ENCODE data around the gene INSIG2. TPM values are rescaled to one million over a fixed set of nuclear protein-coding genes. Genes with fewer than 3 reads are reported as not detected.

INSIG2 gene
- total RNA-seq, 1 experiment from 2014 or later = 8.7 TPM

DNA sequence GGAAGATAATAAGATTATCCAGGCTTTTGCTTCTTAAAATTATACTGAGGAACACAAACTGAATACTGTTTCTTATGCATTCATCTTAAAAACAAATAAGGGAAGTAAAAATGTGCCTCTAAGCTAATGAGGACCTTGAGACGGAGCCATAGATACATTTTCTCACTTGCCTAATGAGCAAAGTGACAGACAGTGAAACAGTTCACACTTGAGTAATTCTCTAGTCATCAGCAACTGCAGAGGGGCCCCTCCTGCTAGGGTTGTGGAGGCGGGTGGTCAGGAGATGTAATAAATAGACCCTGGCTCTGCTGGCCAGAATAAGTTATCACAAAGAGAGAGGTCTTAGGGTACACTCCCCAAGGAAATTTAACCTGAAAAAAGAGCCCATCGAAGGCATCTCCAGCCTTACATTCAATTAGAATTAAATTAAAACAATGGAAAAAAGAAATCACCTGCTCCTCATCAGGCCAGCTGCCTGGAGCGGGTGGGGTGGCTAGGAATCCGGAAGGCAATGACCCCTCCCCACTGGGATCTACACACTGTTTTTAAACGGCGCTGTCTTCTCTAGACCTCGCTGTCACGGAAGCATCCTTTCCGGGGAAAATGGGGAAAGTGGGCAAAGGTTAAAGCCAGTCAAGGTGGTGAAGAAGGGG, 32.6 kb upstream of the INSIG2 start:
- Histone ChIP-seq H2AK5ac (ENCODE audit: insufficient read length, low read length) (no peak overlapping the region), H3K27ac (ENCODE audit: insufficient read length, low read depth, low read length) (no peak overlapping the region), H4K20me1 (ENCODE audit: control insufficient read depth, insufficient read depth, insufficient read length) (no peaks in the 10 kb centered on the region), H2BK12ac (ENCODE audit: insufficient read length, low read depth, low read length) (no peak overlapping the region), H4K91ac (ENCODE audit: insufficient read length, low read depth, low read length) (no peak overlapping the region), H3K9me3 (ENCODE audit: control insufficient read depth, low read depth, low read length) (no peaks in the 10 kb centered on the region), H3K79me1 (ENCODE audit: insufficient read depth, low read depth, low read length, poor library complexity, severe bottlenecking) (no peaks in the 10 kb centered on the region), H3K27me3 (ENCODE audit: insufficient read depth, low read length) (no peaks in the 10 kb centered on the region), H4K5ac (ENCODE audit: insufficient read length, low read depth, low read length) (no peak overlapping the region), H3K56ac (ENCODE audit: insufficient read length, low read depth, low read length) (no peak overlapping the region), H4K8ac (replicated peaks; ENCODE audit: insufficient read length, low read depth, low read length) (no peak overlapping the region), H3K9ac (ENCODE audit: extremely low read depth, insufficient read length, low read length) (no peak overlapping the region), H2BK120ac (ENCODE audit: low read depth, low read length, poor library complexity, severe bottlenecking) (no peak overlapping the region), H2BK15ac (ENCODE audit: low read depth, low read length) (no peak overlapping the region; the same call in 1 of the 2 replicates), H3K79me2 (ENCODE audit: insufficient read depth, low read length) (no peaks in the 10 kb centered on the region), H3K18ac (ENCODE audit: insufficient read length, low read depth, low read length) (no peak overlapping the region), H3K23ac (ENCODE audit: insufficient read length, low read depth, low read length) (no peak overlapping the region), H2BK20ac (ENCODE audit: low read depth, low read length, poor library complexity, severe bottlenecking) (no peak overlapping the region), H2AFZ (ENCODE audit: low read length) (no peak overlapping the region), H3K23me2 (ENCODE audit: insufficient read length, low read depth, low read length, poor library complexity, severe bottlenecking) (no peaks in the 10 kb centered on the region), H3K14ac (ENCODE audit: insufficient read depth, low read length) (no peak overlapping the region), H2BK5ac (ENCODE audit: insufficient read length, low read length) (no peak overlapping the region), H3K4ac (ENCODE audit: low read depth, low read length) (no peak overlapping the region), H3K4me2 (ENCODE audit: insufficient read depth, insufficient read length, low read length) (no peak overlapping the region), H3K4me1 (ENCODE audit: insufficient read depth, low read length) (no peaks in the 10 kb centered on the region), H3T11ph (ENCODE audit: low read length) (no peak overlapping the region)
- Mint-ChIP-seq H3K9me3 (no peaks in the 10 kb centered on the region), H3K27me3 (ENCODE audit: low read depth) (peaks cover 2% of the 10 kb centered on the region; the same call in 1 of the 2 replicates), H3K4me1 (peaks cover 1 to 5% of the 10 kb centered on the region in 2 experiments), H3K36me3 (ENCODE audit: insufficient read depth in 1 of 3, low read depth in 3 of 3) (no peaks in the 10 kb centered on the region), H3K4me3 (no peak overlapping the region), H3K27ac (no peak overlapping the region)
- no CpG with 5 or more reads among the region's 10 CpGs for WGBS (ENCODE audit: extremely low coverage, insufficient read length, low lambda C conversion rate)
- TF ChIP-seq, protein P1, sequence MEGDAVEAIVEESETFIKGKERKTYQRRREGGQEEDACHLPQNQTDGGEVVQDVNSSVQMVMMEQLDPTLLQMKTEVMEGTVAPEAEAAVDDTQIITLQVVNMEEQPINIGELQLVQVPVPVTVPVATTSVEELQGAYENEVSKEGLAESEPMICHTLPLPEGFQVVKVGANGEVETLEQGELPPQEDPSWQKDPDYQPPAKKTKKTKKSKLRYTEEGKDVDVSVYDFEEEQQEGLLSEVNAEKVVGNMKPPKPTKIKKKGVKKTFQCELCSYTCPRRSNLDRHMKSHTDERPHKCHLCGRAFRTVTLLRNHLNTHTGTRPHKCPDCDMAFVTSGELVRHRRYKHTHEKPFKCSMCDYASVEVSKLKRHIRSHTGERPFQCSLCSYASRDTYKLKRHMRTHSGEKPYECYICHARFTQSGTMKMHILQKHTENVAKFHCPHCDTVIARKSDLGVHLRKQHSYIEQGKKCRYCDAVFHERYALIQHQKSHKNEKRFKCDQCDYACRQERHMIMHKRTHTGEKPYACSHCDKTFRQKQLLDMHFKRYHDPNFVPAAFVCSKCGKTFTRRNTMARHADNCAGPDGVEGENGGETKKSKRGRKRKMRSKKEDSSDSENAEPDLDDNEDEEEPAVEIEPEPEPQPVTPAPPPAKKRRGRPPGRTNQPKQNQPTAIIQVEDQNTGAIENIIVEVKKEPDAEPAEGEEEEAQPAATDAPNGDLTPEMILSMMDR (conservative IDR thresholded peaks at IDR 0.05) = no peak
- no peak for DNase-seq

Measured in H9 (cell line).